Thyroid gland (tissue), 4 donors: Measurements from ENCODE around the gene PPDPF. TPM values are rescaled to one million over a fixed set of nuclear protein-coding genes. Genes with fewer than 3 reads are reported as not detected.

Experiments
- DNase-seq, 2 donors: peaks; one replicate each; pipeline ENCODE4 v3.0.0-alpha.2; 2019
- H3K27ac ChIP-seq, 3 donors: fragments of 200-600 bp; sonication (generic); 1 replicate in 2 of 3; 2 replicates in 1 of 3; pipeline ENCODE4 v1.5.1; 2016 to 2019; ENCODE audit warnings: mild to moderate bottlenecking in 1 of 3, moderate library complexity in 1 of 3
- H3K27me3 ChIP-seq: fragments of 200-600 bp; sonication (generic); one replicate; pipeline ENCODE4 v1.5.1; 2019
- H3K36me3 ChIP-seq, 2 donors: fragments of 200-600 bp; sonication (generic); one replicate each; pipeline ENCODE4 v1.5.1; 2016 to 2019
- H3K4me1 ChIP-seq, 2 donors: fragments of 200-600 bp; sonication (generic); one replicate each; pipeline ENCODE4 v1.5.1; 2017 to 2019
- H3K4me3 ChIP-seq, 3 donors: fragments of 200-600 bp; sonication (generic); replicated peaks in 1 of 3; 1 replicate in 2 of 3; 2 replicates in 1 of 3; pipeline ENCODE4 v1.5.1; 2016; ENCODE audit warnings: mild to moderate bottlenecking in 1 of 3
- H3K9me3 ChIP-seq: fragments of 200-600 bp; sonication (generic); one replicate; pipeline ENCODE4 v1.5.1; 2017
- POLR2A ChIP-seq, 2 donors: fragments of 450-650 bp; IDR thresholded peaks; one replicate each; pipeline ENCODE4 v1.6.1; 2017; ENCODE audit warnings: antibody characterized with exemption in 2 of 2, mild to moderate bottlenecking in 2 of 2, moderate library complexity in 1 of 2
- WGBS, 2 donors: methylation state at CpG; one replicate each; pipeline ENCODE4 v1.1.5; 2017; 5-methylcytosine and 5-hydroxymethylcytosine counted together
- intact Hi-C: fragments of 100-400 bp; cut with DNase I; formaldehyde crosslinking; loops from one replicate; pipeline ENCODE4 v1.15.1; 2023
- total RNA-seq, 4 donors: library from RNA; depleted of rRNA; stranded (reverse); fragments of >200 nt; gene quantifications; one replicate each; pipeline ENCODE4 v1.2.3, GENCODE V29; 2016
- TF ChIP-seq, protein P1 (sequence below), 6 experiments: fragments of 200-600 bp in 3 of 6; fragments of 450-650 bp in 3 of 6; sonication (generic) in 3 of 6; IDR thresholded peaks; one replicate each; pipeline ENCODE4 v1.5.1; 2016 to 2019; ENCODE audit warnings: antibody characterized with exemption in 6 of 6, mild to moderate bottlenecking in 2 of 6, inconsistent platforms in 1 of 6, moderate library complexity in 1 of 6

PPDPF gene
- total RNA-seq, 4 donors from 2014 or later = 82.0 to 226 (median 146) TPM

- Histone ChIP-seq H3K4me1 (no peaks in the 10 kb centered on the region), H3K36me3 (no peaks in the 10 kb centered on the region), H3K4me3 (no peak overlapping the region), H3K27me3 (peaks cover 7% of the 10 kb centered on the region), H3K9me3 (no peaks in the 10 kb centered on the region), H3K27ac (no peak overlapping the region)
- no peak for DNase-seq
- 33 to 40% methylated on average over 9 to 28 of the region's 83 CpGs for WGBS, 2 donors
- TF ChIP-seq, protein P1, sequence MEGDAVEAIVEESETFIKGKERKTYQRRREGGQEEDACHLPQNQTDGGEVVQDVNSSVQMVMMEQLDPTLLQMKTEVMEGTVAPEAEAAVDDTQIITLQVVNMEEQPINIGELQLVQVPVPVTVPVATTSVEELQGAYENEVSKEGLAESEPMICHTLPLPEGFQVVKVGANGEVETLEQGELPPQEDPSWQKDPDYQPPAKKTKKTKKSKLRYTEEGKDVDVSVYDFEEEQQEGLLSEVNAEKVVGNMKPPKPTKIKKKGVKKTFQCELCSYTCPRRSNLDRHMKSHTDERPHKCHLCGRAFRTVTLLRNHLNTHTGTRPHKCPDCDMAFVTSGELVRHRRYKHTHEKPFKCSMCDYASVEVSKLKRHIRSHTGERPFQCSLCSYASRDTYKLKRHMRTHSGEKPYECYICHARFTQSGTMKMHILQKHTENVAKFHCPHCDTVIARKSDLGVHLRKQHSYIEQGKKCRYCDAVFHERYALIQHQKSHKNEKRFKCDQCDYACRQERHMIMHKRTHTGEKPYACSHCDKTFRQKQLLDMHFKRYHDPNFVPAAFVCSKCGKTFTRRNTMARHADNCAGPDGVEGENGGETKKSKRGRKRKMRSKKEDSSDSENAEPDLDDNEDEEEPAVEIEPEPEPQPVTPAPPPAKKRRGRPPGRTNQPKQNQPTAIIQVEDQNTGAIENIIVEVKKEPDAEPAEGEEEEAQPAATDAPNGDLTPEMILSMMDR (IDR thresholded peaks at IDR 0.05) = no peak
- TF ChIP-seq POLR2A (IDR thresholded peaks at IDR 0.05) = no peak
- intact Hi-C loops = no loop called here
Observed at GRCh38 chr20:63488315-63489251, 32.0 kb upstream of the PPDPF start.

DNA sequence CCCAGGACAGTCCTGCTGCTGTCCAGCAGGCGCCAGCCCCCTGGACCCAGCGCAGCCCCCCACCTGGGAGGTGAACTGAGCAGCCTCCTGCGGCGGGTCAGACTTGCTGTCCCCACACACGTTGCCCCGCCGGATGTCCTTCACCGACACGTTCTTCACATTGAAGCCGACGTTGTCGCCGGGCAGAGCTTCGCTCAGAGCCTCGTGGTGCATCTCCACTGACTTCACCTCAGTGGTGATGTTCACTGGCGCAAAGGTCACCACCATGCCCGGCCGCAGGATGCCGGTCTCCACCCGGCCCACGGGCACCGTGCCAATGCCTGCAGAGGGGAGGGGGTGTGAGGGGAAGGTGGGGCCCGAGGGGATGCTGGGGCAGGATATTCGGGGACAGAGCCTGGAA is 30.1 kb upstream of the PPDPF start:
- Histone ChIP-seq H3K4me3 (no peak overlapping the region), H3K4me1 (no peaks in the 10 kb centered on the region), H3K27me3 (peaks cover 7% of the 10 kb centered on the region), H3K9me3 (no peaks in the 10 kb centered on the region), H3K27ac (no peak overlapping the region), H3K36me3 (no peaks in the 10 kb centered on the region)
- TF ChIP-seq, protein P1 (IDR thresholded peaks at IDR 0.05) = no peak
- TF ChIP-seq POLR2A (IDR thresholded peaks at IDR 0.05) = no peak
- intact Hi-C loops = no loop called here
- 72 to 75% methylated on average over 15 to 17 of the region's 24 CpGs for WGBS, 2 donors
- no peak for DNase-seq

GRCh38 chr20:63491078-63491477 is 29.5 kb upstream of the PPDPF start:
- intact Hi-C loops = no loop called here
- 94 to 100% methylated on average over 2 to 3 of the region's 4 CpGs for WGBS, 2 donors
- peaks cover 7% of the 10 kb centered on the region for H3K27me3 ChIP-seq

DNA sequence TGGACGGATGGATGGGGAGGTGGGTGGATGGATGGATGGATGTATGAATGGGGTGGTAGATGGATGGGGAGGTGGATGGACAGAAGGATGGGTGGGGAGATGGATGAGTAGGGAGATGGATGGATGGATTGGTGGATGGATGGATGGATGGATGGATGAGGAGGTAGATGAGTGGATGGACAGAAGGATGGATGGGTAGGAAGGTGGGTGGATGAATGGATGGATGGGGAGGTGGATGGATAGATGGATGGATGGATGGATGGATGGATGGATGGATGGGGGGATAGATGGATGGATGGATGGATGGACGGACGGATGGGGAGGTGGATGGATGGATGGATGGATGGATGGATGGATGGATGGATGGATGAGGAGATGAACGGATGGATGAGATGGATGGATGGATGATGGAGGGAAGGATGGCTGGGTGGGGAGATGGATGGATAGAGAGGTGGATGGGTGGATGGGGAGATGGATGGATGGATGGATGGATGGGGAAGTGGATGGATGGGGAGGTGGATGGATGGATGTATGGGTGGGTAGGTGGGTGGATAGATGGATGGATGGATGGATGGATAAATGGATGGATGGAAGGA is 28.8 kb upstream of the PPDPF start:
- Histone ChIP-seq H3K9me3 (no peaks in the 10 kb centered on the region), H3K27ac (no peak overlapping the region), H3K4me1 (no peaks in the 10 kb centered on the region), H3K36me3 (no peaks in the 10 kb centered on the region), H3K4me3 (no peak overlapping the region), H3K27me3 (peaks cover 7% of the 10 kb centered on the region)
- TF ChIP-seq POLR2A (IDR thresholded peaks at IDR 0.05) = no peak
- TF ChIP-seq, protein P1 (IDR thresholded peaks at IDR 0.05) = no peak
- no peak for DNase-seq
- WGBS, 2 donors = 55 to 58% methylated on average over 4 of the region's 4 CpGs
- intact Hi-C loops = no loop called here

More at GRCh38 chr20:63491078-63491477, 29.5 kb upstream of the PPDPF start:
- H3K36me3 ChIP-seq = no peaks in the 10 kb centered on the region
- no peak for TF ChIP-seq POLR2A (IDR thresholded peaks at IDR 0.05)
- TF ChIP-seq, protein P1 (IDR thresholded peaks at IDR 0.05) = no peak
- DNase-seq = no peak
- H3K4me1 ChIP-seq = no peaks in the 10 kb centered on the region
- H3K4me3 ChIP-seq = no peak overlapping the region
- no peak overlapping the region for H3K27ac ChIP-seq
- no peaks in the 10 kb centered on the region for H3K9me3 ChIP-seq

DNA sequence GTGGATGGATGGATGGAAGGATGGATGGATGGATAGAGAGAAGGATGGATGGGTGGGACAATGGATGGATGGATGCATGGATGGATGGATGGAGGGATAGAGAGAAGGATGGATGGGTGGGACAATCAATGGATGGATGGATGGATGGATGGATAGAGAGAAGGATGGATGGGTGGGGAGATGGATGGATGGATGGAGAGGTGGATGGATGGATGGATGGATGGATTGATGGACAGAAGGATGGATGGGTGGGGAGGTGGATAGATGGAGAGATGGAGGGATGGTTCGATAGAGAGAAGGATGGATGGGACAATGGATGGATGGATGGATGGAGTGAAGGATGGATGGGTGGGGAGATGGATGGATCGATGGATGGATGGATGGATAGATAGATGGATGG is 28.0 kb upstream of the PPDPF start:
- no peak overlapping the region for H3K4me3 ChIP-seq
- DNase-seq = no peak
- intact Hi-C loops = no loop called here
- H3K9me3 ChIP-seq = no peaks in the 10 kb centered on the region
- no peaks in the 10 kb centered on the region for H3K36me3 ChIP-seq
- H3K27me3 ChIP-seq = peaks cover 3% of the 10 kb centered on the region
- H3K4me1 ChIP-seq = no peaks in the 10 kb centered on the region
- TF ChIP-seq, protein P1 (IDR thresholded peaks at IDR 0.05) = no peak
- TF ChIP-seq POLR2A (IDR thresholded peaks at IDR 0.05) = no peak
- WGBS, 2 donors = 83 to 91% methylated on average over 2 of the region's 2 CpGs
- H3K27ac ChIP-seq = no peak overlapping the region
